Mucosa of descending colon (tissue), 3 donors: ENCODE measurements around the gene ZRANB1. TPM values are rescaled to one million over a fixed set of nuclear protein-coding genes. Genes with fewer than 3 reads are reported as not detected.

ENCODE experiments used
- ATAC-seq: fragments of 200-7000 bp; cut with Tn5 transposase; one replicate; pipeline ENCODE4 v1.9.1; 2020; ENCODE audit warnings: mild to moderate bottlenecking, moderate library complexity
- DNase-seq, 3 donors: peaks; one replicate each; pipeline ENCODE4 v3.0.0-alpha.2; 2020
- H3K36me3 ChIP-seq: fragments of 200-600 bp; one replicate; pipeline ENCODE4 v1.8.0; 2021; ENCODE audit warnings: low read depth, mild to moderate bottlenecking
- H3K4me1 ChIP-seq: fragments of 200-600 bp; one replicate; pipeline ENCODE4 v1.8.0; 2021; ENCODE audit warnings: low read depth, mild to moderate bottlenecking
- H3K4me3 ChIP-seq: fragments of 200-600 bp; one replicate; pipeline ENCODE4 v1.8.0; 2021; ENCODE audit warnings: mild to moderate bottlenecking
- H3K9me3 ChIP-seq: fragments of 200-600 bp; one replicate; pipeline ENCODE4 v1.8.0; 2021; ENCODE audit warnings: mild to moderate bottlenecking
- CTCF ChIP-seq: fragments of 200-600 bp; IDR thresholded peaks from one replicate; pipeline ENCODE4 v1.8.0; 2022; ENCODE audit warnings: antibody characterized with exemption, mild to moderate bottlenecking
- intact Hi-C, 2 donors: fragments of 100-400 bp; cut with DNase I in 1 of 2; cut with micrococcal nuclease in 1 of 2; formaldehyde crosslinking; loops; one replicate each; pipeline versions ENCODE4 v1.11.0 to v1.11.1; 2022; cut with DNase I, micrococcal nuclease
- total RNA-seq, 3 donors: library from RNA; stranded (reverse); fragmentation: NEBNext Ultra II Directional in 2 of 3; extraction: Animal tissue kit (Norgen Biotek cat#: 25700) in 2 of 3; gene quantifications; one replicate each; pipeline versions ENCODE4 v1.2.1 to v1.2.4, GENCODE V29; 2021 to 2023
- donor health status: DM: no; HTN: no; CAD: no; lungs with moderate emphysema.
- donor health status: DM: no; HTN: no; CAD: no.
- donor health status: DM: no; HTN: yes; CAD: no.

The ZRANB1 gene
- total RNA-seq, 3 donors from 2014 or later: 9.9 to 31.4 (median 13.5) TPM

DNA sequence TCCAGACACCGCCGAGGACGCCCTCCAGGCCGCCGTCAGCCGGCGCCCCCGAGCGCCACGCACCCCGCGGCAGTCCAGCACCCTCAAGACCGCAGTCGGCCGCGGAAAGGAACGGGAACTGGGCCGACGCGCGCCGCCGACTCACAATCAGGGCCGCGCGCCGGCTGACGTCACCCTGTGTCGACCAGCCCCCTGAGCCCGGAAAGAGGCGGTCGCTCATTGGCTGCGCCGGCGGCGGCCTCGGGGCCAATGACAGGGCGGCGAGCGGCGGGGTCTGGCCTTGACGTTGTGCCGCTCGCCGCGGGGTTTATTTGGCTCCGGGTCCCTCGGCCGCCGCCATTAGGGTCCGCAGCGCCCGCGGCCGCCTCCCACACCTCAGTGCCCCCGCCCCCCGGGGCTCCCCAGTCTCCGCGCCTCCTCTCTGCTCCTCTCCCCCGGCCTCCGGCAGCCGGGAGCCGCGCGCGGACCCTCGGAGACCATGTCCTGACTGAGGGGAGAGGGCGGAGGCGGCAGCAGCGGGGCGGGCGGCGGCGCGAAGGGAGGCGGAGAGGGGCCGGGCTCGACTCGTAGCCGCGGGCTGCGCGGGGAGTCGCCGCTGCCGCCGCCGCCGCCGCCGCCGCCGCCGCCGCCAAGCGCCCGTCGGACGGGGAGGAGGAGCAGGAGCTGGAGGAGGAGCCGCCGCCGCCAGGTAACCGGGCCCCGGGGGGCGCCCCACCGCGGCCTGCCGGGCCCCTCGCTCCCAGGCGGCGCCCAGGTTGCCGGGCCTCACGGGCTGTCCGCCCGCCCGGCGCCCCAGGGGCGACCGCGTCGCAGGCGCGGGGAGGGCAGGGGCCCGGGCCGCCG lies 25.1 kb upstream of the ZRANB1 start:
- peaks cover 15% of the 10 kb centered on the region for H3K4me1 ChIP-seq
- no peaks in the 10 kb centered on the region for H3K36me3 ChIP-seq
- ATAC-seq (peak; percentile 98), DNase-seq (peak; percentile 99)
- intact Hi-C loops: no loop called here
- no peak for TF ChIP-seq CTCF
- no peaks in the 10 kb centered on the region for H3K9me3 ChIP-seq
- peak overlapping the region; percentile 86 for H3K4me3 ChIP-seq

- Histone ChIP-seq H3K4me1 (peaks cover 15% of the 10 kb centered on the region), H3K4me3 (peak overlapping the region; percentile 86), H3K36me3 (no peaks in the 10 kb centered on the region), H3K9me3 (no peaks in the 10 kb centered on the region)
- intact Hi-C loops: no loop called here
- DNase-seq (peak; percentile 51 to 69 (median 65)), ATAC-seq (peak; percentile 35)
- TF ChIP-seq CTCF: no peak
Observed at GRCh38 chr10:124917428-124918190, 24.3 kb upstream of the ZRANB1 start.

- Histone ChIP-seq H3K9me3 (no peaks in the 10 kb centered on the region), H3K4me3 (no peak overlapping the region), H3K4me1 (peaks cover 15% of the 10 kb centered on the region), H3K36me3 (no peaks in the 10 kb centered on the region)
- intact Hi-C loops: no loop called here
- no peak for TF ChIP-seq CTCF
- ATAC-seq (no peak), DNase-seq (peak in 2 of 3 donors; percentile 24 to 45)
Observed at GRCh38 chr10:124918191-124918830, 23.6 kb upstream of the ZRANB1 start.

DNA sequence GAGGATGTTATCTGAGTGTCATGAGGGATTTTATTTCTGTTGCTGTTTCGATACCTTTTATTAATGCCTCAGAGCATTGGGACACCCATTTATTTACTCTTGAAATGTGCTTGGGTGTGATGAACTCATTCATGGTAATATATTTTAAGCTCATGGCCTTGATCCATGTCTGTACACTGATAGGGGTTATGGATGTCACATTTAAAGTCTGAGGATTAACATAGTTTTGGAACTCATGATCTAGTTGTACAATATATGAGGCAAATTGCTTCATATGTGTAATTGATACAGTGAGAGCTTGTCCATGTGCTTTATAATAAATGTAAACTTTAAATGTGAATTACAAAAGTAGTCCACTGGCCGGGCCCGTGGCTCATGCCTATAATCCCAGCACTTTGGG lies 23.0 kb upstream of the ZRANB1 start:
- no peak for ATAC-seq
- TF ChIP-seq CTCF: no peak
- no peaks in the 10 kb centered on the region for H3K9me3 ChIP-seq
- no peak overlapping the region for H3K4me3 ChIP-seq
- H3K4me1 ChIP-seq: peaks cover 15% of the 10 kb centered on the region
- intact Hi-C loops: no loop called here
- no peak for DNase-seq
- H3K36me3 ChIP-seq: no peaks in the 10 kb centered on the region

DNA sequence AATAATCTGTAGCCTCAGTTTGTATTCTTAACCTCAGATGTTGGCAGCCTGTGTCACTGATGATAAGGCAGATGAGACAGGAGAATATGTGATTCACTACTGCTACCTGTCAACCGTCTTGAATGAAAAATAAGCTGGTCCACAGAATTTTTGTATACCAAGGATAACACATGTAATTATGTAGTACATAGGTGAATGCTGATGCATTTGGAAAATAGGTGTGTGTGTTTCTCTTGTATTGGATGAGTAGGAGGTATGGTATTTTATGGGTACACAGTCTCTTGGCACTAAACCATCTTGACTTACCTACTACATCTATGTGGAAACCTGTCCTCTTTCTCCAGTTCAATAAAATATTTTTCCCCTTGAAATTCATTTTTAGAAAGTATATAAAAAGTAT lies 20.7 kb upstream of the ZRANB1 start:
- ATAC-seq (no peak), DNase-seq (no peak)
- H3K4me3 ChIP-seq: no peak overlapping the region
- H3K36me3 ChIP-seq: no peaks in the 10 kb centered on the region
- TF ChIP-seq CTCF: no peak
- H3K4me1 ChIP-seq: peaks cover 18% of the 10 kb centered on the region
- no peaks in the 10 kb centered on the region for H3K9me3 ChIP-seq
- intact Hi-C loops: no loop called here
